ENCODE measurements around the gene WDFY4. TPM values are rescaled to one million over a fixed set of nuclear protein-coding genes. Genes with fewer than 3 reads are reported as not detected.

The WDFY4 gene
- total RNA-seq, 1 experiment from 2014 or later = not detected

GRCh38 chr10:48737886-48738285, 53.2 kb downstream of the WDFY4 start:
- Histone ChIP-seq H2BK20ac (ENCODE audit: low read depth, low read length, poor library complexity, severe bottlenecking) (no peak overlapping the region), H2AK5ac (ENCODE audit: insufficient read length, low read length) (no peak overlapping the region), H4K8ac (replicated peaks; ENCODE audit: insufficient read length, low read depth, low read length) (no peak overlapping the region), H3K18ac (ENCODE audit: insufficient read length, low read depth, low read length) (no peak overlapping the region), H3K23ac (ENCODE audit: insufficient read length, low read depth, low read length) (no peak overlapping the region), H3K4me1 (ENCODE audit: insufficient read depth, low read length) (0 out of 2 replicates have a peak, but pooled peaks cover 6% of the 10 kb centered on the region), H3K9me3 (ENCODE audit: control insufficient read depth, low read depth, low read length) (no peaks in the 10 kb centered on the region), H3K56ac (ENCODE audit: insufficient read length, low read depth, low read length) (no peak overlapping the region), H2BK5ac (ENCODE audit: insufficient read length, low read length) (no peak overlapping the region), H3K79me2 (ENCODE audit: insufficient read depth, low read length) (no peaks in the 10 kb centered on the region), H3T11ph (ENCODE audit: low read length) (no peak overlapping the region), H3K27ac (ENCODE audit: insufficient read length, low read depth, low read length) (no peak overlapping the region), H4K5ac (ENCODE audit: insufficient read length, low read depth, low read length) (no peak overlapping the region), H4K91ac (ENCODE audit: insufficient read length, low read depth, low read length) (no peak overlapping the region), H4K20me1 (ENCODE audit: control insufficient read depth, insufficient read depth, insufficient read length) (no peaks in the 10 kb centered on the region), H3K14ac (ENCODE audit: insufficient read depth, low read length) (no peak overlapping the region), H2BK12ac (ENCODE audit: insufficient read length, low read depth, low read length) (no peak overlapping the region), H3K23me2 (ENCODE audit: insufficient read length, low read depth, low read length, poor library complexity, severe bottlenecking) (no peaks in the 10 kb centered on the region), H3K4ac (ENCODE audit: low read depth, low read length) (no peak overlapping the region), H2BK120ac (ENCODE audit: low read depth, low read length, poor library complexity, severe bottlenecking) (no peak overlapping the region), H2AFZ (ENCODE audit: low read length) (no peak overlapping the region), H3K4me2 (ENCODE audit: insufficient read depth, insufficient read length, low read length) (no peak overlapping the region), H3K79me1 (ENCODE audit: insufficient read depth, low read depth, low read length, poor library complexity, severe bottlenecking) (no peaks in the 10 kb centered on the region), H3K27me3 (ENCODE audit: insufficient read depth, low read length) (no peaks in the 10 kb centered on the region), H2BK15ac (ENCODE audit: low read depth, low read length) (no peak overlapping the region), H3K9ac (ENCODE audit: extremely low read depth, insufficient read length, low read length) (no peak overlapping the region)
- TF ChIP-seq, protein P1, sequence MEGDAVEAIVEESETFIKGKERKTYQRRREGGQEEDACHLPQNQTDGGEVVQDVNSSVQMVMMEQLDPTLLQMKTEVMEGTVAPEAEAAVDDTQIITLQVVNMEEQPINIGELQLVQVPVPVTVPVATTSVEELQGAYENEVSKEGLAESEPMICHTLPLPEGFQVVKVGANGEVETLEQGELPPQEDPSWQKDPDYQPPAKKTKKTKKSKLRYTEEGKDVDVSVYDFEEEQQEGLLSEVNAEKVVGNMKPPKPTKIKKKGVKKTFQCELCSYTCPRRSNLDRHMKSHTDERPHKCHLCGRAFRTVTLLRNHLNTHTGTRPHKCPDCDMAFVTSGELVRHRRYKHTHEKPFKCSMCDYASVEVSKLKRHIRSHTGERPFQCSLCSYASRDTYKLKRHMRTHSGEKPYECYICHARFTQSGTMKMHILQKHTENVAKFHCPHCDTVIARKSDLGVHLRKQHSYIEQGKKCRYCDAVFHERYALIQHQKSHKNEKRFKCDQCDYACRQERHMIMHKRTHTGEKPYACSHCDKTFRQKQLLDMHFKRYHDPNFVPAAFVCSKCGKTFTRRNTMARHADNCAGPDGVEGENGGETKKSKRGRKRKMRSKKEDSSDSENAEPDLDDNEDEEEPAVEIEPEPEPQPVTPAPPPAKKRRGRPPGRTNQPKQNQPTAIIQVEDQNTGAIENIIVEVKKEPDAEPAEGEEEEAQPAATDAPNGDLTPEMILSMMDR (conservative IDR thresholded peaks at IDR 0.05) = no peak
- no peak for DNase-seq
- peaks cover 20 to 21% of the 10 kb centered on the region in 2 experiments for H3K4me1 Mint-ChIP-seq
- WGBS (ENCODE audit: extremely low coverage, insufficient read length, low lambda C conversion rate) = no CpG with 5 or more reads among the region's 2 CpGs
- no peaks in the 10 kb centered on the region; a peak in 1 of 7 replicates for H3K36me3 Mint-ChIP-seq (ENCODE audit: insufficient read depth in 1 of 3, low read depth in 3 of 3)
- no peaks in the 10 kb centered on the region; a peak in 1 of 5 replicates for H3K9me3 Mint-ChIP-seq
- H3K27ac Mint-ChIP-seq = no peak overlapping the region
- no peak overlapping the region for H3K4me3 Mint-ChIP-seq
- H3K27me3 Mint-ChIP-seq (ENCODE audit: low read depth) = no peaks in the 10 kb centered on the region; the same call in 1 of the 2 replicates

Data from H9 (cell line).